ENCODE measurements around the gene NDUFV1.

GRCh38 chr11:67608486-67608885 is 1.8 kb downstream of the NDUFV1 start:
- TF ChIP-seq TGIF2 (CRISPR knock-in tag; IDR thresholded peaks at IDR 0.05) (no peak), HDAC2 (IDR thresholded peaks at IDR 0.05) (no peak), CREM (IDR thresholded peaks at IDR 0.05; ENCODE audit: low read depth) (no peak), ETV1 (tag; conservative IDR thresholded peaks at IDR 0.05; ENCODE audit: low read depth) (no peak)
